ENCODE measurements around the gene HBM.
"Not testable (repeated sequence)": the region's sequence is repeated elsewhere in the genome, so short reads cannot be mapped to it uniquely, and the experiment has no call there.

The HBM gene

GRCh38 chr16:203246-203645 lies 37.5 kb downstream of the HBM start:
- H3K14ac ChIP-seq (ENCODE audit: low read length in 2 of 2) = no peak overlapping the region
- no peak overlapping the region for H3K4me2 ChIP-seq (ENCODE audit: low read length, poor library complexity, severe bottlenecking)
- H3K27ac ChIP-seq (ENCODE audit: low read length, poor library complexity, severe bottlenecking) = no peak overlapping the region
- no peak overlapping the region for H2BK15ac ChIP-seq (ENCODE audit: low read depth, poor library complexity, severe bottlenecking)
- over 99% methylated on average over 4 of the region's 4 CpGs for WGBS
- H3K79me1 ChIP-seq (replicated peaks; ENCODE audit: low read length, poor library complexity, severe bottlenecking) = peaks cover 22% of the 10 kb centered on the region
- no peak for DNase-seq
- H3K27me3 ChIP-seq (ENCODE audit: control insufficient read depth in 1 of 2, insufficient read depth in 1 of 2, low read length in 2 of 2) = no peaks in the 10 kb centered on the region
- no peaks in the 10 kb centered on the region for H3K9me3 ChIP-seq (ENCODE audit: control insufficient read depth, low read length)
- H4K91ac ChIP-seq (ENCODE audit: low read length) = no peak overlapping the region
- H2AFZ ChIP-seq (ENCODE audit: low read depth, low read length) = no peak overlapping the region
- no peak overlapping the region for H2BK5ac ChIP-seq (ENCODE audit: low read depth, low read length, poor library complexity, severe bottlenecking)
- H2BK120ac ChIP-seq (ENCODE audit: low read depth, low read length) = no peak overlapping the region
- no peak overlapping the region for H2AK5ac ChIP-seq (ENCODE audit: low read length, severe bottlenecking)
- H3K9ac ChIP-seq (ENCODE audit: low read length) = no peak overlapping the region
- H3K4ac ChIP-seq (ENCODE audit: low read depth in 1 of 2, low read length in 2 of 2) = no peak overlapping the region
- no peak overlapping the region for H4K8ac ChIP-seq (ENCODE audit: low read length)
- H3K18ac ChIP-seq (ENCODE audit: low read depth in 1 of 2, low read length in 2 of 2) = no peak overlapping the region
- no peak overlapping the region for H2BK12ac ChIP-seq (ENCODE audit: low read length in 2 of 2)
- H3K36me3 ChIP-seq (ENCODE audit: control insufficient read depth in 1 of 2, insufficient read depth in 2 of 2, low read depth in 1 of 2, low read length in 2 of 2) = peaks cover 66 to 77% of the 10 kb centered on the region in 2 experiments
- peaks cover 9% of the 10 kb centered on the region for H3K4me1 ChIP-seq (ENCODE audit: control insufficient read depth, insufficient read depth, low read depth, low read length)
- no peak overlapping the region for H3K23ac ChIP-seq (ENCODE audit: low read length in 2 of 2)
- no peak overlapping the region for H3K4me3 ChIP-seq (ENCODE audit: insufficient read depth in 1 of 2, low read depth in 1 of 2, low read length in 2 of 2)

GRCh38 chr16:204046-204445 lies 38.3 kb downstream of the HBM start:
- not testable (repeated sequence) for H3K27ac ChIP-seq (ENCODE audit: low read length, poor library complexity, severe bottlenecking); H3K14ac ChIP-seq (ENCODE audit: low read length in 2 of 2); H3K23ac ChIP-seq (ENCODE audit: low read length in 2 of 2); DNase-seq; H3K4me2 ChIP-seq (ENCODE audit: low read length, poor library complexity, severe bottlenecking); H2AK5ac ChIP-seq (ENCODE audit: low read length, severe bottlenecking); H3K4me3 ChIP-seq (ENCODE audit: insufficient read depth in 1 of 2, low read depth in 1 of 2, low read length in 2 of 2); H3K9ac ChIP-seq (ENCODE audit: low read length); H3K9me3 ChIP-seq (ENCODE audit: control insufficient read depth, low read length); H2BK120ac ChIP-seq (ENCODE audit: low read depth, low read length); H3K18ac ChIP-seq (ENCODE audit: low read depth in 1 of 2, low read length in 2 of 2); H4K91ac ChIP-seq (ENCODE audit: low read length); H2AFZ ChIP-seq (ENCODE audit: low read depth, low read length); H3K4ac ChIP-seq (ENCODE audit: low read depth in 1 of 2, low read length in 2 of 2); H2BK15ac ChIP-seq (ENCODE audit: low read depth, poor library complexity, severe bottlenecking); H4K8ac ChIP-seq (ENCODE audit: low read length); H3K27me3 ChIP-seq (ENCODE audit: control insufficient read depth in 1 of 2, insufficient read depth in 1 of 2, low read length in 2 of 2); H2BK12ac ChIP-seq (ENCODE audit: low read length in 2 of 2); H3K4me1 ChIP-seq (ENCODE audit: control insufficient read depth, insufficient read depth, low read depth, low read length); H2BK5ac ChIP-seq (ENCODE audit: low read depth, low read length, poor library complexity, severe bottlenecking)
- Histone ChIP-seq H3K36me3 (ENCODE audit: control insufficient read depth in 1 of 2, insufficient read depth in 2 of 2, low read depth in 1 of 2, low read length in 2 of 2) (peaks cover 62 to 75% of the 10 kb centered on the region in 2 experiments), H3K79me1 (replicated peaks; ENCODE audit: low read length, poor library complexity, severe bottlenecking) (peaks cover 19% of the 10 kb centered on the region)
- 96% methylated on average over 9 of the region's 9 CpGs for WGBS

GRCh38 chr16:209359-209758 lies 43.6 kb downstream of the HBM start:
- peak; percentile 46 for DNase-seq
- WGBS = 97% methylated on average over 3 of the region's 4 CpGs
- H3K4me1 ChIP-seq (ENCODE audit: control insufficient read depth, insufficient read depth, low read depth, low read length); H4K8ac ChIP-seq (ENCODE audit: low read length); H3K18ac ChIP-seq (ENCODE audit: low read depth in 1 of 2, low read length in 2 of 2); H3K23ac ChIP-seq (ENCODE audit: low read length in 2 of 2); H2BK15ac ChIP-seq (ENCODE audit: low read depth, poor library complexity, severe bottlenecking); H3K4ac ChIP-seq (ENCODE audit: low read depth in 1 of 2, low read length in 2 of 2); H2AFZ ChIP-seq (ENCODE audit: low read depth, low read length); H3K27me3 ChIP-seq (ENCODE audit: control insufficient read depth in 1 of 2, insufficient read depth in 1 of 2, low read length in 2 of 2); H3K9ac ChIP-seq (ENCODE audit: low read length); H2BK120ac ChIP-seq (ENCODE audit: low read depth, low read length); H2BK5ac ChIP-seq (ENCODE audit: low read depth, low read length, poor library complexity, severe bottlenecking); H3K4me3 ChIP-seq (ENCODE audit: insufficient read depth in 1 of 2, low read depth in 1 of 2, low read length in 2 of 2); H4K91ac ChIP-seq (ENCODE audit: low read length); H2AK5ac ChIP-seq (ENCODE audit: low read length, severe bottlenecking); H3K9me3 ChIP-seq (ENCODE audit: control insufficient read depth, low read length); H3K27ac ChIP-seq (ENCODE audit: low read length, poor library complexity, severe bottlenecking); H2BK12ac ChIP-seq (ENCODE audit: low read length in 2 of 2); H3K4me2 ChIP-seq (ENCODE audit: low read length, poor library complexity, severe bottlenecking); H3K14ac ChIP-seq (ENCODE audit: low read length in 2 of 2): not testable (repeated sequence)
- peaks cover 65 to 85% of the 10 kb centered on the region in 2 experiments for H3K36me3 ChIP-seq (ENCODE audit: control insufficient read depth in 1 of 2, insufficient read depth in 2 of 2, low read depth in 1 of 2, low read length in 2 of 2)
- peaks cover 19% of the 10 kb centered on the region for H3K79me1 ChIP-seq (replicated peaks; ENCODE audit: low read length, poor library complexity, severe bottlenecking)

DNA sequence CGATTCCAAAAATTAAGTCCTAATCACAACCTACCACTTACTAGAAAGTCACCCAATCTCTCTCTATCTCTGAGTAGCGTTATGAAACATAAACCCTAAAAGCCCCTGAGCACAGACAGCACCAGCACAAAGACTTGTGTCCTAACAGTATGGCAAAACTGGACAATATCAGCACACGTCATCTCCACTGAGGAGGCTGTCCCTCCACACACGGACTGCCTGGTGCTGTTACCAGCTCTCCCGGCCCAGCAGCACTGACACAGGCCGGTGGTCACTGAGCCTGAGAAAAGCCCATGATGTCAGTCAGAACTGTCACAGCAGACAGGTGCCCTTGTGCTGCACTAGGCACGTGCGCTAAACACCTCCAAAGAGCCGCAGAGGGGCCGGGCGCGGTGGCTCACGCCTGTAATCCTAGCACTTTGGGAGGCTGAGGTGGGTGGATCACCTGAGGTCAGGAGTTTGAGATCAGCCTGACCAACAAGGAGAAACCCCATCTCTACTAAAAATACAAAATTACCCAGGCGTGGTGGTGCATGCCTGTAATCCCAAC lies 45.9 kb downstream of the HBM start:
- not testable (repeated sequence) for H3K4me1 ChIP-seq (ENCODE audit: control insufficient read depth, insufficient read depth, low read depth, low read length); H3K9ac ChIP-seq (ENCODE audit: low read length); H2BK12ac ChIP-seq (ENCODE audit: low read length in 2 of 2); H3K14ac ChIP-seq (ENCODE audit: low read length in 2 of 2); H3K4ac ChIP-seq (ENCODE audit: low read depth in 1 of 2, low read length in 2 of 2); H3K23ac ChIP-seq (ENCODE audit: low read length in 2 of 2); H3K27ac ChIP-seq (ENCODE audit: low read length, poor library complexity, severe bottlenecking); H3K4me3 ChIP-seq (ENCODE audit: insufficient read depth in 1 of 2, low read depth in 1 of 2, low read length in 2 of 2); H3K18ac ChIP-seq (ENCODE audit: low read depth in 1 of 2, low read length in 2 of 2); H2AFZ ChIP-seq (ENCODE audit: low read depth, low read length); H2BK15ac ChIP-seq (ENCODE audit: low read depth, poor library complexity, severe bottlenecking); H2BK5ac ChIP-seq (ENCODE audit: low read depth, low read length, poor library complexity, severe bottlenecking); H3K4me2 ChIP-seq (ENCODE audit: low read length, poor library complexity, severe bottlenecking); H3K9me3 ChIP-seq (ENCODE audit: control insufficient read depth, low read length); H4K8ac ChIP-seq (ENCODE audit: low read length); H2BK120ac ChIP-seq (ENCODE audit: low read depth, low read length); H2AK5ac ChIP-seq (ENCODE audit: low read length, severe bottlenecking); DNase-seq; H3K27me3 ChIP-seq (ENCODE audit: control insufficient read depth in 1 of 2, insufficient read depth in 1 of 2, low read length in 2 of 2)
- 98% methylated on average over 14 of the region's 14 CpGs for WGBS
- Histone ChIP-seq H4K91ac (ENCODE audit: low read length) (peak overlapping the region; percentile 2), H3K36me3 (ENCODE audit: control insufficient read depth in 1 of 2, insufficient read depth in 2 of 2, low read depth in 1 of 2, low read length in 2 of 2) (peaks cover 69 to 83% of the 10 kb centered on the region in 2 experiments), H3K79me1 (replicated peaks; ENCODE audit: low read length, poor library complexity, severe bottlenecking) (peaks cover 21% of the 10 kb centered on the region)
